Measurements from ENCODE around the gene ADD1. TPM values are rescaled to one million over a fixed set of nuclear protein-coding genes. Genes with fewer than 3 reads are reported as not detected.

Gene ADD1
- total and polyA plus RNA-seq, 2 of the 13 experiments (the other 11 are each of a cell fraction or from before 2014, with no cell fraction given) = 73.9 to 122 TPM

DNA sequence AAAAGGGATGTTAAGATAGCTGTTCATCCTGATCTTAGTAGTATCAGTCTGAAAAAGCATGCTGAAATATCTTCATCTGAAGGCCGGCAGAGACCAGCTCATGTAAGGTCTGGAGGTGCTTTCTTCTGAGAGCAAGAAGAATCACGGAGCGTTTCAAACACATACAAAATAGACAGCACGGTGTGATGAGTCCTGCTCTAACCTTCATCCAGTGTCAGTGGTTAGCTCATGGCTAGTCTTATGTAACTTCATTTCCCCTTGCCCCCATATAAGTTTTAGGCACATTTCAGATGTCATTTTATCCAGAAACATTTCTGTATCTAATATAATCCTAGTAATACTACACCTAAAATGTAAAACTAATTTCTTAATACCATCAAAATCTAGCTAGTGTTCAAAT, 27.8 kb downstream of the ADD1 start:
- in situ Hi-C loops (cut with HindIII; ENCODE audit: extremely low pct_ligation_motif_present, low pct_unique_long_range_greater_than_20kb) = no loop called here
- Histone ChIP-seq H3K27me3 (ENCODE audit: control insufficient read depth in 1 of 2, insufficient read depth in 2 of 2, low read length in 2 of 2) (no peaks in the 10 kb centered on the region), H2AFZ (ENCODE audit: low read length) (no peak overlapping the region), H3K4me1 (ENCODE audit: insufficient read depth, low read length) (peaks cover 79% of the 10 kb centered on the region), H3K36me3 (replicated peaks in 1 of 2; ENCODE audit: control insufficient read depth in 1 of 2, insufficient read depth in 2 of 2, low read length in 2 of 2) (peaks cover 4 to 13% of the 10 kb centered on the region in 2 experiments; a peak in 4 of 5 replicates), H3K79me2 (ENCODE audit: insufficient read depth, low read length) (peaks cover 92% of the 10 kb centered on the region), H3K27ac (ENCODE audit: extremely low read length, insufficient read depth, low read length) (no peak overlapping the region), H3K9me3 (ENCODE audit: low read length) (no peaks in the 10 kb centered on the region), H3K4me3 (replicated peaks in 1 of 3; ENCODE audit: insufficient read depth in 1 of 3, low read depth in 2 of 3, low read length in 3 of 3) (no peak overlapping the region), H3K9ac (ENCODE audit: insufficient read depth, low read depth, low read length) (no peak overlapping the region), H3K4me2 (ENCODE audit: low read depth, low read length) (no peak overlapping the region), H4K20me1 (ENCODE audit: insufficient read depth, low read length) (peaks cover 52% of the 10 kb centered on the region)
- DNase-seq (ENCODE audit: low spot score) (no peak), ATAC-seq (no peak), FAIRE-seq (no peak)
- 96% methylated on average over 4 of the region's 4 CpGs for WGBS (ENCODE audit: low lambda C conversion rate)
- CTCF ChIA-PET (ENCODE audit: low intra/inter-chr PET ratio, low total read pairs) = no interaction called here
- intact Hi-C loops (cut with micrococcal nuclease; ENCODE audit: unreplicated experiment) = no loop called here
- no TSS peak for BruUV-seq (replicated peaks)
- POLR2A ChIA-PET = no interaction called here
- TF ChIP-seq HNRNPL (IDR thresholded peaks at IDR 0.05; ENCODE audit: low read depth, low read length) (no peak), USF2 (IDR thresholded peaks at IDR 0.05; ENCODE audit: low read depth, low read length) (no peak), USF2 (CRISPR knock-in tag; IDR thresholded peaks at IDR 0.05; ENCODE audit: borderline replicate concordance) (no peak), FIP1L1 (IDR thresholded peaks at IDR 0.05; ENCODE audit: borderline replicate concordance, insufficient read depth, low read depth, low read length) (no peak), ZBTB49 (CRISPR knock-in tag; IDR thresholded peaks at IDR 0.05; ENCODE audit: borderline replicate concordance) (no peak), KLF9 (CRISPR knock-in tag; IDR thresholded peaks at IDR 0.05; ENCODE audit: low read depth) (no peak), DNMT1 (CRISPR knock-in tag; IDR thresholded peaks at IDR 0.05) (no peak), JUN (CRISPR knock-in tag; IDR thresholded peaks at IDR 0.05) (no peak), ZNF101 (CRISPR knock-in tag; IDR thresholded peaks at IDR 0.05; ENCODE audit: borderline replicate concordance, low read depth) (no peak), ZNF264 (CRISPR knock-in tag; IDR thresholded peaks at IDR 0.05) (no peak)
- TF ChIP-seq, protein P1, sequence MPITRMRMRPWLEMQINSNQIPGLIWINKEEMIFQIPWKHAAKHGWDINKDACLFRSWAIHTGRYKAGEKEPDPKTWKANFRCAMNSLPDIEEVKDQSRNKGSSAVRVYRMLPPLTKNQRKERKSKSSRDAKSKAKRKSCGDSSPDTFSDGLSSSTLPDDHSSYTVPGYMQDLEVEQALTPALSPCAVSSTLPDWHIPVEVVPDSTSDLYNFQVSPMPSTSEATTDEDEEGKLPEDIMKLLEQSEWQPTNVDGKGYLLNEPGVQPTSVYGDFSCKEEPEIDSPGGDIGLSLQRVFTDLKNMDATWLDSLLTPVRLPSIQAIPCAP (CRISPR knock-in tag; IDR thresholded peaks at IDR 0.05; ENCODE audit: low read depth) = no peak
- TF ChIP-seq, protein P2, sequence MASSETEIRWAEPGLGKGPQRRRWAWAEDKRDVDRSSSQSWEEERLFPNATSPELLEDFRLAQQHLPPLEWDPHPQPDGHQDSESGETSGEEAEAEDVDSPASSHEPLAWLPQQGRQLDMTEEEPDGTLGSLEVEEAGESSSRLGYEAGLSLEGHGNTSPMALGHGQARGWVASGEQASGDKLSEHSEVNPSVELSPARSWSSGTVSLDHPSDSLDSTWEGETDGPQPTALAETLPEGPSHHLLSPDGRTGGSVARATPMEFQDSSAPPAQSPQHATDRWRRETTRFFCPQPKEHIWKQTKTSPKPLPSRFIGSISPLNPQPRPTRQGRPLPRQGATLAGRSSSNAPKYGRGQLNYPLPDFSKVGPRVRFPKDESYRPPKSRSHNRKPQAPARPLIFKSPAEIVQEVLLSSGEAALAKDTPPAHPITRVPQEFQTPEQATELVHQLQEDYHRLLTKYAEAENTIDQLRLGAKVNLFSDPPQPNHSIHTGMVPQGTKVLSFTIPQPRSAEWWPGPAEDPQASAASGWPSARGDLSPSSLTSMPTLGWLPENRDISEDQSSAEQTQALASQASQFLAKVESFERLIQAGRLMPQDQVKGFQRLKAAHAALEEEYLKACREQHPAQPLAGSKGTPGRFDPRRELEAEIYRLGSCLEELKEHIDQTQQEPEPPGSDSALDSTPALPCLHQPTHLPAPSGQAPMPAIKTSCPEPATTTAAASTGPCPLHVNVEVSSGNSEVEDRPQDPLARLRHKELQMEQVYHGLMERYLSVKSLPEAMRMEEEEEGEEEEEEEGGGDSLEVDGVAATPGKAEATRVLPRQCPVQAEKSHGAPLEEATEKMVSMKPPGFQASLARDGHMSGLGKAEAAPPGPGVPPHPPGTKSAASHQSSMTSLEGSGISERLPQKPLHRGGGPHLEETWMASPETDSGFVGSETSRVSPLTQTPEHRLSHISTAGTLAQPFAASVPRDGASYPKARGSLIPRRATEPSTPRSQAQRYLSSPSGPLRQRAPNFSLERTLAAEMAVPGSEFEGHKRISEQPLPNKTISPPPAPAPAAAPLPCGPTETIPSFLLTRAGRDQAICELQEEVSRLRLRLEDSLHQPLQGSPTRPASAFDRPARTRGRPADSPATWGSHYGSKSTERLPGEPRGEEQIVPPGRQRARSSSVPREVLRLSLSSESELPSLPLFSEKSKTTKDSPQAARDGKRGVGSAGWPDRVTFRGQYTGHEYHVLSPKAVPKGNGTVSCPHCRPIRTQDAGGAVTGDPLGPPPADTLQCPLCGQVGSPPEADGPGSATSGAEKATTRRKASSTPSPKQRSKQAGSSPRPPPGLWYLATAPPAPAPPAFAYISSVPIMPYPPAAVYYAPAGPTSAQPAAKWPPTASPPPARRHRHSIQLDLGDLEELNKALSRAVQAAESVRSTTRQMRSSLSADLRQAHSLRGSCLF (CRISPR knock-in tag; IDR thresholded peaks at IDR 0.05; ENCODE audit: borderline replicate concordance) = no peak
- TF ChIP-seq, protein P3, sequence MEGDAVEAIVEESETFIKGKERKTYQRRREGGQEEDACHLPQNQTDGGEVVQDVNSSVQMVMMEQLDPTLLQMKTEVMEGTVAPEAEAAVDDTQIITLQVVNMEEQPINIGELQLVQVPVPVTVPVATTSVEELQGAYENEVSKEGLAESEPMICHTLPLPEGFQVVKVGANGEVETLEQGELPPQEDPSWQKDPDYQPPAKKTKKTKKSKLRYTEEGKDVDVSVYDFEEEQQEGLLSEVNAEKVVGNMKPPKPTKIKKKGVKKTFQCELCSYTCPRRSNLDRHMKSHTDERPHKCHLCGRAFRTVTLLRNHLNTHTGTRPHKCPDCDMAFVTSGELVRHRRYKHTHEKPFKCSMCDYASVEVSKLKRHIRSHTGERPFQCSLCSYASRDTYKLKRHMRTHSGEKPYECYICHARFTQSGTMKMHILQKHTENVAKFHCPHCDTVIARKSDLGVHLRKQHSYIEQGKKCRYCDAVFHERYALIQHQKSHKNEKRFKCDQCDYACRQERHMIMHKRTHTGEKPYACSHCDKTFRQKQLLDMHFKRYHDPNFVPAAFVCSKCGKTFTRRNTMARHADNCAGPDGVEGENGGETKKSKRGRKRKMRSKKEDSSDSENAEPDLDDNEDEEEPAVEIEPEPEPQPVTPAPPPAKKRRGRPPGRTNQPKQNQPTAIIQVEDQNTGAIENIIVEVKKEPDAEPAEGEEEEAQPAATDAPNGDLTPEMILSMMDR (CRISPR knock-in tag; IDR thresholded peaks at IDR 0.05) = no peak
